Loucy (cell line): ENCODE data around the gene TRIM58.

Source experiments
- H2AFZ ChIP-seq: fragments of 200-600 bp; sonication (generic); 2 replicates; pipeline ENCODE4 v1.6.0; 2016; ENCODE audit warnings: antibody characterized with exemption, mild to moderate bottlenecking, low read length, moderate library complexity
- H3F3A ChIP-seq: fragments of 200-600 bp; 2 replicates; pipeline ENCODE4 v1.6.0; 2016; ENCODE audit warnings: antibody characterized with exemption, low read depth, mild to moderate bottlenecking
- H3K27me3 ChIP-seq: fragments of 200-600 bp; sonication (generic); 2 replicates; pipeline ENCODE4 v1.6.1; 2014; ENCODE audit warnings: low read length, mild to moderate bottlenecking; ENCODE audit not compliant: insufficient read depth, poor library complexity, severe bottlenecking
- H3K36me3 ChIP-seq: fragments of 200-600 bp; sonication (generic); 2 replicates; pipeline ENCODE4 v1.6.1; 2016; ENCODE audit warnings: low read length; ENCODE audit not compliant: insufficient read depth
- H3K4me1 ChIP-seq: fragments of 200-600 bp; sonication (generic); 2 replicates; pipeline ENCODE4 v1.5.1; 2014; ENCODE audit warnings: low read length, mild to moderate bottlenecking; ENCODE audit not compliant: insufficient read depth, poor library complexity, severe bottlenecking
- H3K4me2 ChIP-seq: fragments of 200-600 bp; sonication (generic); 2 replicates; pipeline ENCODE4 v1.6.0; 2014; ENCODE audit warnings: antibody characterized with exemption, low read length, low read depth, mild to moderate bottlenecking; ENCODE audit not compliant: poor library complexity, severe bottlenecking
- H3K4me3 ChIP-seq: fragments of 200-600 bp; sonication (generic); 2 replicates; pipeline ENCODE4 v1.5.1; 2014; ENCODE audit warnings: low read length, mild to moderate bottlenecking, mixed read lengths; ENCODE audit not compliant: poor library complexity, severe bottlenecking
- H3K79me2 ChIP-seq: fragments of 200-600 bp; sonication (generic); 2 replicates; pipeline ENCODE4 v1.6.1; 2014; ENCODE audit warnings: low read length; ENCODE audit not compliant: insufficient read depth
- H3K9ac ChIP-seq: fragments of 200-600 bp; sonication (generic); 2 replicates; pipeline ENCODE4 v1.6.0; 2014; ENCODE audit warnings: mild to moderate bottlenecking, low read depth, low read length, moderate library complexity; ENCODE audit not compliant: poor library complexity, severe bottlenecking
- H3K9me2 ChIP-seq: fragments of 200-600 bp; sonication (generic); replicated peaks from 2 replicates; pipeline ENCODE4 v1.6.1; 2016; ENCODE audit warnings: low read depth, low read length, mixed read lengths
- H3K9me3 ChIP-seq: fragments of 200-600 bp; sonication (generic); 2 replicates; pipeline ENCODE4 v1.6.1; 2014; ENCODE audit warnings: mild to moderate bottlenecking, antibody characterized with exemption, low read length, low read depth; ENCODE audit not compliant: insufficient read depth
- H4K20me1 ChIP-seq: fragments of 200-600 bp; sonication (generic); 2 replicates; pipeline ENCODE4 v1.6.0; 2014; ENCODE audit warnings: antibody characterized with exemption, low read length, mild to moderate bottlenecking; ENCODE audit not compliant: insufficient read depth, poor library complexity, severe bottlenecking
- CTCF ChIP-seq: fragments of 200-600 bp; sonication (generic); conservative IDR thresholded peaks from 2 replicates; pipeline ENCODE4 v1.5.1; 2014; ENCODE audit warnings: mild to moderate bottlenecking, antibody characterized with exemption, low read length
- EZH2phosphoT487 ChIP-seq: fragments of 200-600 bp; IDR thresholded peaks from 2 replicates; pipeline ENCODE4 v1.6.1; 2018; ENCODE audit warnings: antibody characterized with exemption, mild to moderate bottlenecking, moderate library complexity, borderline replicate concordance

TRIM58 gene

GRCh38 chr1:247923941-247924340, 67.0 kb downstream of the TRIM58 start:
- no peak overlapping the region for H3K9ac ChIP-seq
- H3K4me2 ChIP-seq = no peak overlapping the region
- no peaks in the 10 kb centered on the region for H4K20me1 ChIP-seq
- H3K4me3 ChIP-seq = no peak overlapping the region
- TF ChIP-seq EZH2phosphoT487 (no peak), CTCF (no peak)
- no peaks in the 10 kb centered on the region for H3K9me3 ChIP-seq
- H3F3A ChIP-seq = no peaks in the 10 kb centered on the region
- no peak overlapping the region for H2AFZ ChIP-seq
- H3K79me2 ChIP-seq = no peaks in the 10 kb centered on the region
- H3K4me1 ChIP-seq = no peaks in the 10 kb centered on the region
- H3K27me3 ChIP-seq = no peaks in the 10 kb centered on the region
- H3K9me2 ChIP-seq = no peaks in the 10 kb centered on the region
- no peaks in the 10 kb centered on the region for H3K36me3 ChIP-seq

- Histone ChIP-seq H3K9me3 (no peaks in the 10 kb centered on the region), H3K9me2 (no peaks in the 10 kb centered on the region), H3K4me2 (no peak within 1 kb of the TSS), H3K9ac (no peak within 1 kb of the TSS), H4K20me1 (no peaks in the 10 kb centered on the region), H3K4me3 (no peak within 1 kb of the TSS), H2AFZ (no peak within 1 kb of the TSS), H3K36me3 (no peaks in the 10 kb centered on the region), H3F3A (no peaks in the 10 kb centered on the region), H3K79me2 (no peaks in the 10 kb centered on the region), H3K4me1 (no peaks in the 10 kb centered on the region), H3K27me3 (no peaks in the 10 kb centered on the region)
- TF ChIP-seq CTCF (no peak), EZH2phosphoT487 (no peak)
These were observed 67.9 kb downstream of the TRIM58 start, which contains the start of gene OR2AJ1 for GRCh38 chr1:247924868-247925267. TSS of gene OR2AJ1 (plus strand) at chr1:247924889. CDS start at chr1:247933769, 8,880 bp downstream.
